Pons (tissue), 1 donor: ENCODE results near the gene TBX2.
A peak's percentile ranks its signal among the peaks of the same experiment; 100 is the strongest.

Experiments used
- DNase-seq: peaks from one replicate; pipeline ENCODE4 v3.0.0-alpha.2; 2016; ENCODE audit warnings: low spot score

The TBX2 gene

GRCh38 chr17:61402073-61402541 is 2.5 kb downstream of the TBX2 start:
- no peak for DNase-seq

DNA sequence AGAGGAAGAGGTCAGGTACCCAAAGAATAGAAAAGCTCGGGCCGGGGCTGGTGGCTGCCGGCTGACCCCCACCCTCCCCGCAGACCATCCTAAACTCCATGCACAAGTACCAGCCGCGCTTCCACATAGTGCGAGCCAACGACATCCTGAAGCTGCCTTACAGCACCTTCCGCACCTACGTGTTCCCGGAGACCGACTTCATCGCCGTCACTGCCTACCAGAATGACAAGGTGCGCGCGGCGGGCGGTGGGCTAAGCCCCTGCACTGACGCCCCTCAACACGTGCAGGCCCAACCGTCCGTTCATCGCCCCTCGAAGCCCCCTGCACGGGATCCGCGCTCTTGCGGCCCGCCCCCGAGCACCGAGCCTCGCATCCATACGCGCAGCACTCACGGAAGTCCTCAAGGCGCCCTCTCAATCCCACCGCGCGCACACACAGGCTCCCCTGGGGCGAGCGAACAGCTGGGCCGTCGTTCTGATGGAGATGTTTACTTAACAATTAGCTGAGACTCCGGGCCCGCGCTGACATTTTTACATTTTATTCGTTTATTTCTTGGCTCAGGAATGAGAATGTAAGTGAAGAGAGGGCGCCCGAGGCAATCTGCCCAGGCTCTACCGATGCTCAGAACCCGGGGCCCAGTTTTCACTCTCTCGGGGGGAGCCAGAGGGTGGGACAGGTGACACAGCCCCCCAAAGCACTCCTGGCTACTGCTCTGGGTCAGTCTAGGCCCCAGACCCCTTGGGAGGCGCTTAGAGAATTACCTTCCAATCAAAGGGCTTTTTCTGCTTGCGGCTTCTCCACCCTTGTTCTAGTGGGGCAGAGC is 3.5 kb downstream of the TBX2 start:
- no peak for DNase-seq

DNA sequence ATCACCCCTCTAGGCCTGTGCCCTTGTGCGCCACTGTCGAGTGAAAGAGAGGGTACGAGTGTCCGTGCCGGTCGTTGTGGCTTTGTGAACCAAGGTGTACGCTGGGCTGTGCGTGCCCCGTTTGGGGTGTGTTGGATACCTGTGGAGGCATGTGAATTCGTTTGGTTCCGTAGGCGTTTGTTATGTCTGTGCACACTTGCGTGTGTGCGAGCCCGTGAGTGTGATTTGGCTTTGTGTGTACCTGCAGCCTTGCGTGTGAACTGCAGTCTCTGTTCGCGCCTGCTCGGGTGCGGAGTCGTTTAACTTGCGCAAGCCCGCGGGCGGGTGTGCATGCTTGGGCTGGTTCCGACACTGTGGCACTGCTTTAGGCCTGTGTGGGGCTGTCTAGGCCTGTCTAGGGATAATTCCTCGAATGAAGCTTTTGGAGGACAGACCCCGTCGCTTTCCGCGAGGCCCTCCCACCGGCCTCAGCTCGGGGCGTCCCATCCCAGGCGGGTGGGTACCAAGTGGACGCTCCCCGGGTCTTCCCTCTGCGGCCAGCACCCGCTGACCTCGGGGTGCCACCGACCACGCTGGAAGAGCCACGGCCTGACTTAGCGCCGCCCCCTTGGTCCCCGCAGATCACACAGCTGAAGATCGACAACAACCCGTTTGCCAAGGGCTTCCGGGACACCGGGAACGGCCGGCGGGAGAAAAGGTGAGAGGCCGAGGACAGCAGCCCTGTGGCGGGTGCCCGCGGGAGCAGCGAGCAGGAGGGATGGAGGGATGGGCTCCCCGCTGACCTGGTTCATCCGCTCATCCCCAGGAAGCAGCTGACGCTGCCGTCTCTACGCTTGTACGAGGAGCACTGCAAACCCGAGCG is 4.4 kb downstream of the TBX2 start:
- DNase-seq: no peak

- no peak for DNase-seq
Measured at GRCh38 chr17:61404663-61404912, 4.9 kb downstream of the TBX2 start.

GRCh38 chr17:61404913-61405685 is 5.5 kb downstream of the TBX2 start:
- DNase-seq: no peak

- no peak for DNase-seq
Measured at GRCh38 chr17:61405686-61406536, 6.3 kb downstream of the TBX2 start.

GRCh38 chr17:61406537-61406845 is 6.8 kb downstream of the TBX2 start:
- no peak for DNase-seq

DNA sequence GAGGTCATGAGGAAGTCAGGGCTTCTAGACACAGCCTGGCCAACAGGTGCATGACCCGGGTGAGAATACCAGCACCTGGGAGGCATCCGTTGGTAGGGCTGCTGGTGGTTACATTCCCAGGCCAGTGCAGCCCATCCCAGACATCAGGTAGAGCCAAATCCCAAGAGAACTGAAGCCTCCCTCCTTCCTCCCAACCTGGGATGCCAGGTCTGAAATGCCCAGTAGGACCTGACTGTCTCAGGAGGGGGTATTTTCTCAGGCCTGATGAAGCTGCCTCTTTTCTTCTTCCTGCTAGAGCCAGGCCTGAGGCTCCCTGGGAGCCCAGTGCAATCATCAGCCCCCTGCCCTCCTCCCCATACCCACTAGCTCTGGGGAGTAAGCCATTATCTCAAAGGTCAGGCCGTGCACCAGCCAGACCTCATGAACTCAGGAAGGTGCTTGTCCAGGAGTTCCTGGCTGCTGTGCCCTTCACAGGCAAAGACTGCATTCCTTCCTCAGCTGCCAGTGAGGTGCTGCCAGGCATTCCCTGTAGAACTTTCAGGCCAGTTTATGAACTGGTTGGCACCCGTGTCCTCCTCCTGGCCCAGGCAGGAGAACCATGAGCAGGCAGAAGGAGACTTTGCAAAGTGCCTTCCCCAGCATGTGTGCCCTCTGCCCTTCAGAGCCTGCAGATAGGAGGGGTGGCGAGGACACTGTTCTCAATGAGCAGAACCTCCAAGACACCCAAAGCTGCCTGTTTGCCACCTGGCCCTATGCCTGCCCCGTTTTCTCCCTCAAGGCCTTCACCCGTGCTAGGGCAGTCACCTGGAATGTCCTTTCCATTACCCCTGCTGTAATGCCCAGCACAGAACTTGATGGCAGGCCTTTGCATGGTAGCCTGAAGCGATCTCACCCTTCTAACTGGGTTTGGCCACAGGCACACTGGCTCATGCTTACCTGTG is 7.6 kb downstream of the TBX2 start:
- no peak for DNase-seq

DNA sequence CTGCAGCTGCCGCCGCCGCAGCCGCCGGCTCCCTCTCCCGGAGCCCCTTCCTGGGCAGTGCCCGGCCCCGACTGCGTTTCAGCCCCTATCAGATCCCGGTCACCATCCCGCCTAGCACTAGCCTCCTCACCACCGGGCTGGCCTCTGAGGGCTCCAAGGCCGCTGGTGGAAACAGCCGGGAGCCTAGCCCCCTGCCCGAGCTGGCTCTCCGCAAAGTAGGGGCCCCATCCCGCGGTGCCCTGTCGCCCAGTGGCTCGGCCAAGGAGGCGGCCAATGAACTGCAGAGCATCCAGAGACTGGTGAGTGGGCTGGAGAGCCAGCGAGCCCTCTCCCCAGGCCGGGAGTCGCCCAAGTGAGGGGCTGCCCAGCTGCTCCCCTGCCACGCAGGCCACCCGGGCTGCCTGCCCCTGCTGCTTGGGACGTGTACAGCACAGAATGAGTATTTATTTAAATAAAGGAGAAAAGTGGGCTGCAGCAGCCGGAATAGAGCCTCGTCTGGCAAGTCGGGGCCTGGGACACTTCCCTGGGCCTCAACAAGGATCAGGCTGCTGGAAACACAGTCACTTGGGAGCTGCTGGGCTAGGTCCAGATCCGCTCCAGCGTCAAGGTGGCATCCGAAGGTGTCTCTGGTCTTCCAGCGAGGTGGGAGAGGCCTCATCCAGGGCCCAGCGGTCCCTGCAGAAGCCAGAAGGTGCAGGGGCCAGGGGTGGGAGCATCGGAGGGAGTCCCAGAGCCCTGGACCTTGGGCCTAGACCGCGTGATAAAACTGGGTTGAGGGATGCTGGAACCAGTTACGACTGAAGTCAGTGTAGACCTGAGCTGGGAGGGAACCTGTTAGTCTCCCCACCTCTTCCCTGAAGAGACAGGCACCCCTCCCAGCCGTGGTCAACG is 8.8 kb downstream of the TBX2 start:
- no peak for DNase-seq

DNA sequence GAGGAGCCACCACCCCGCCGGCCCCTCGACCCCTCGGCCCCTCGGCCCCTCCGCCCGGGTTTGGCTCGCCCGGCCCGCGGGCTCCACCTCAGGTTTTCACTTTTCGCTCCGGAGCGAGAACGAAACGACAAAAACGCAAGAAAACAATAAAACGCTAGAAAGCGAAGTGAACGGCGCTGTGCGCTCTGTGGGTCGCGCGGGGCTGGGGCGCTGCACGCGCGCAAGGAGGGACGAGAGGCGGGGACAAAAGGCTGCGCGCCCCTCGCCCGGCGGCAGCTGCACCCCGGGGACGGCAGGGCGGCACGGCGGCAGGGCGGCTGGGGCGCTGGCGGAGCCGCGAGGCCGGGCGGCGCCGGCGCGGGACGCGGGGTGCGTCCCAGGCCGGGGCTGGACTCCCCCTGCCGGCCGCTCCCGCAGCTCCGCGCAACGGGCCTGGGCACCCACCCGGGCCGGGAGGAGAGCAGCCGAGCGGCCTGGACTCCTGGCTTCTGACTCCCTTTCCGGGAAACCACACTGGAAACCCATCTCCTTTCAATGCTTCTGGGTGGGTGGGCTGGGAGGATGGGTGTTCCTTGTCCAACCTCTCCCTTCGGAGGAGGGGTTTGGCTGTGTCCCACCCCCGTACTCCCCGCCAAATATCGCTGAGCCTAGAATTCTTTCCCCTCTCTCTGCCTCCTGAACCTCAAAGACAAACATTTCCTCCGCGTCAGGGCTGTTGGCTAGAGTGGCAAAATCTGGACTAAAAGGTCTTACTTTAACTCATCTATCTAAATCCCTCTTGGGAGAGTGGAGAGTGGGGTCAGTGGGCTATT is 9.9 kb downstream of the TBX2 start:
- peak; percentile 31 for DNase-seq

- DNase-seq: peak; percentile 57
Measured at GRCh38 chr17:61410141-61411010, 10.7 kb downstream of the TBX2 start.

- no peak for DNase-seq
Measured at GRCh38 chr17:61411011-61411260, 11.3 kb downstream of the TBX2 start.

- no peak for DNase-seq
Measured at GRCh38 chr17:61411261-61412142, 11.9 kb downstream of the TBX2 start.

- peak; percentile 72 for DNase-seq
Measured at GRCh38 chr17:61412143-61412859, 12.7 kb downstream of the TBX2 start.

DNA sequence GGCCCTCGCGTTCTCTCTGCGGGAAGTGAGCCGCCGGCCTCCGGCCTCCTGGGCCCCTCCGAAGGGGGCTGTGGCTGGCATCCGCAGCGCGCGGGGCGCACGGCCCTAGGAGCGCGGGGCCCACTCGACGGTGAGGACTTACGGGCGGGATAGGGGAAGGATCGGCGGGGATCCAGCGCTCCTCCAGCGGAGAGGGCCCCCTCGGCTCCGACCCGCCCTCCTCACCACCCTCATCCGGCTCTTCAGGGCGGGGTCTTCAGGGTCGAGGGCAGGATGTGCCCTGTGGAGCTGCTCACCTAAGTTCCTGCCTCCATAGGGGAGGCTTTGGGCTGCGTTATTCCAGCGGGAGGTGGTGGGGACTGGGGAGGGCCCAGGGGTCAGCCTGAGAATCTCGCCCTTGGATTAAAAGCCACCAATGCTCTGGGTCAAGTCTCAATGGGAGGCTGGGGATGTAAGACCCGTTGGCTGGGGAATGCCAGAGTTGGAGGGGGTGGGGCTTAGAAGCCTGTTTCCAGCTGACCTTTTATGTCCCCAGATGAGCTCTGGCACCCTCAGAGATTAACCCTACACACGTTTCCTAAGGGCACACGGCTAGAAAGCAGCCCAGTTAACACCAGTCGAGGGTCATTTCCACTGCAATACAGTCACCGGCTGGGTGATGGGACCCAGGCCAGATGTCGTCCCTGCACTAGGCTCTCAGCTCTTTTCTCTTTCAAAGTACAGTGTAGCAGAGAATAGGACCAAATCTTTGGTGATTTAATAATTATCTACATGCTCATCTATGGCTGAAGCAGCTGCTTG is 13.4 kb downstream of the TBX2 start:
- DNase-seq: no peak
